Mesothelial cell of epicardium (in vitro differentiated cells): ENCODE results near the gene WBP2. TPM values are rescaled to one million over a fixed set of nuclear protein-coding genes. Genes with fewer than 3 reads are reported as not detected.
"Not testable (repeated sequence)": the region's sequence is repeated elsewhere in the genome, so short reads cannot be mapped to it uniquely, and the experiment has no call there.

Experiments used
- DNase-seq, 2 experiments: peaks; one replicate each; pipeline ENCODE4 v3.0.0; 2021; ENCODE audit warnings: low spot score in 2 of 2; ENCODE audit not compliant: unreplicated experiment in 2 of 2
- H3K27ac Mint-ChIP-seq: 2 replicates; pipeline ENCODE4 v1.8.0; 2021; ENCODE audit warnings: mixed read lengths
- H3K27me3 Mint-ChIP-seq: 2 replicates; pipeline ENCODE4 v1.8.0; 2021; ENCODE audit warnings: low read depth, mixed read lengths
- H3K36me3 Mint-ChIP-seq: 2 replicates; pipeline ENCODE4 v1.8.0; 2021; ENCODE audit warnings: mixed read lengths
- H3K4me1 Mint-ChIP-seq: 2 replicates; pipeline ENCODE4 v1.8.0; 2021; ENCODE audit warnings: mixed read lengths
- H3K4me3 Mint-ChIP-seq: 2 replicates; pipeline ENCODE4 v1.8.0; 2021; ENCODE audit warnings: mild to moderate bottlenecking, moderate library complexity, mixed read lengths
- H3K9me3 Mint-ChIP-seq: 2 replicates; pipeline ENCODE4 v1.8.0; 2021; ENCODE audit warnings: mixed read lengths
- CTCF ChIP-seq: fragments of 200-600 bp; sonication (generic); IDR thresholded peaks from one replicate; pipeline ENCODE4 v1.5.0; 2021; ENCODE audit warnings: antibody characterized with exemption; ENCODE audit not compliant: unreplicated experiment
- total RNA-seq: library from RNA; stranded (reverse); gene quantifications from 3 replicates; pipeline ENCODE4 v1.2.1, GENCODE V29; 2021

Gene WBP2
- total RNA-seq, 1 donor from 2014 or later, result 42.3 TPM

- no peak for TF ChIP-seq CTCF
- Mint-ChIP-seq H3K36me3 (no peaks in the 10 kb centered on the region), H3K27me3 (no peaks in the 10 kb centered on the region), H3K4me1 (peaks cover 2% of the 10 kb centered on the region), H3K4me3 (no peak overlapping the region), H3K9me3 (no peaks in the 10 kb centered on the region), H3K27ac (no peak overlapping the region)
- no peak for DNase-seq
Measured at GRCh38 chr17:75864448-75864871, 9.3 kb upstream of the WBP2 start.

GRCh38 chr17:75861927-75862317 is 6.8 kb upstream of the WBP2 start:
- no peaks in the 10 kb centered on the region for H3K36me3 Mint-ChIP-seq
- no peak overlapping the region for H3K27ac Mint-ChIP-seq
- no peaks in the 10 kb centered on the region for H3K9me3 Mint-ChIP-seq
- DNase-seq, result no peak
- H3K4me3 Mint-ChIP-seq, result no peak overlapping the region
- no peak for TF ChIP-seq CTCF
- H3K27me3 Mint-ChIP-seq, result no peaks in the 10 kb centered on the region
- H3K4me1 Mint-ChIP-seq, result peaks cover 2% of the 10 kb centered on the region

- not testable (repeated sequence) for H3K4me3 Mint-ChIP-seq, H3K4me1 Mint-ChIP-seq, H3K27ac Mint-ChIP-seq
Measured at GRCh38 chr17:75859358-75859757, 4.2 kb upstream of the WBP2 start.

GRCh38 chr17:75856062-75856756 is 1.1 kb upstream of the WBP2 start:
- H3K27me3 Mint-ChIP-seq, result no peaks in the 10 kb centered on the region
- H3K27ac Mint-ChIP-seq, result peak overlapping the region; percentile 84
- peaks cover 2% of the 10 kb centered on the region for H3K36me3 Mint-ChIP-seq
- H3K4me3 Mint-ChIP-seq, result no peak overlapping the region
- DNase-seq, result no peak
- peaks cover 15% of the 10 kb centered on the region for H3K4me1 Mint-ChIP-seq
- no peaks in the 10 kb centered on the region for H3K9me3 Mint-ChIP-seq
- TF ChIP-seq CTCF, result no peak

More at GRCh38 chr17:75859358-75859757, 4.2 kb upstream of the WBP2 start:
- H3K36me3 Mint-ChIP-seq, DNase-seq, H3K9me3 Mint-ChIP-seq, H3K27me3 Mint-ChIP-seq: not testable (repeated sequence)

- no peak for TF ChIP-seq CTCF
- no peaks in the 10 kb centered on the region for H3K27me3 Mint-ChIP-seq
- H3K9me3 Mint-ChIP-seq, result no peaks in the 10 kb centered on the region
- H3K36me3 Mint-ChIP-seq, result peaks cover 5% of the 10 kb centered on the region
- peaks cover 15% of the 10 kb centered on the region for H3K4me1 Mint-ChIP-seq
- DNase-seq, result no peak
- no peak overlapping the region for H3K4me3 Mint-ChIP-seq
- H3K27ac Mint-ChIP-seq, result no peak overlapping the region
Measured at GRCh38 chr17:75854881-75855309, 240 bp downstream of the WBP2 start.

- Mint-ChIP-seq H3K4me3 (no peak overlapping the region), H3K27me3 (no peaks in the 10 kb centered on the region), H3K4me1 (peaks cover 15% of the 10 kb centered on the region), H3K27ac (no peak overlapping the region), H3K36me3 (peaks cover 10% of the 10 kb centered on the region), H3K9me3 (no peaks in the 10 kb centered on the region)
- DNase-seq, result no peak
- no peak for TF ChIP-seq CTCF
Measured at GRCh38 chr17:75854101-75854748, 910 bp downstream of the WBP2 start.
